ENCODE measurements around the gene LSM3. TPM values are rescaled to one million over a fixed set of nuclear protein-coding genes. Genes with fewer than 3 reads are reported as not detected.
A peak's percentile ranks its signal among the peaks of the same experiment; 100 is the strongest.

The LSM3 gene
- total RNA-seq, 5 donors from 2014 or later (not counting 1 experiment from before 2014, with no cell fraction given), result 6.7 to 8.4 (median 7.3) TPM

- peaks cover 0 to 2% of the 10 kb centered on the region in 2 experiments for H3K4me1 ChIP-seq (ENCODE audit: control insufficient read depth in 1 of 2, extremely low read depth in 1 of 2, insufficient read depth in 2 of 2, low read length in 2 of 2)
- H3K9me3 ChIP-seq, result no peaks in the 10 kb centered on the region
- peaks cover 33 to 94% of the 10 kb centered on the region in 2 donors for H3K36me3 ChIP-seq (ENCODE audit: control insufficient read depth in 2 of 2, extremely low read depth in 1 of 2, insufficient read depth in 1 of 2, low read length in 1 of 2)
- WGBS (ENCODE audit: insufficient coverage), result 100% methylated on average over 5 of the region's 6 CpGs
- Mint-ChIP-seq H3K27ac (no peak overlapping the region), H3K36me3 (peaks cover 66% of the 10 kb centered on the region), H3K4me3 (no peak overlapping the region), H3K9me3 (no peaks in the 10 kb centered on the region), H3K4me1 (peaks cover 13 to 17% (median 14%) of the 10 kb centered on the region in 3 donors), H3K27me3 (no peaks in the 10 kb centered on the region)
- no peak overlapping the region for H3K27ac ChIP-seq (ENCODE audit: low read length)
- ATAC-seq (replicated peaks in 1 of 4), result no peak
- no peaks in the 10 kb centered on the region for H3K27me3 ChIP-seq (replicated peaks in 1 of 2; ENCODE audit: control insufficient read depth in 2 of 2, extremely low read depth in 1 of 2, insufficient read depth in 2 of 2, low read length in 1 of 2)
- ChIA-PET POLR2A (no interaction called here), CTCF (no interaction called here)
- H3K4me3 ChIP-seq (ENCODE audit: control insufficient read depth in 1 of 2, extremely low read depth in 1 of 2, low read length in 1 of 2), result no peak overlapping the region
- DNase-seq, result no peak
These were observed 45.9 kb upstream of the LSM3 start for GRCh38 chr3:14132689-14133088.

- no peak for DNase-seq
- H3K27ac Mint-ChIP-seq, result peak overlapping the region in 1 of 2 donors; percentile 22
These were observed 45.3 kb upstream of the LSM3 start for GRCh38 chr3:14133188-14133800.

GRCh38 chr3:14133876-14134275 is 44.7 kb upstream of the LSM3 start:
- CTCF ChIA-PET, result no interaction called here
- DNase-seq (no peak), ATAC-seq (replicated peaks in 1 of 4) (no peak)
- WGBS (ENCODE audit: insufficient coverage), result 100% methylated on average over 4 of the region's 5 CpGs
- no peak overlapping the region for H3K27ac ChIP-seq (ENCODE audit: low read length)
- no peak overlapping the region for H3K4me3 ChIP-seq (ENCODE audit: control insufficient read depth in 1 of 2, extremely low read depth in 1 of 2, low read length in 1 of 2)
- Mint-ChIP-seq H3K27me3 (no peaks in the 10 kb centered on the region), H3K27ac (no peak overlapping the region), H3K36me3 (peaks cover 63% of the 10 kb centered on the region), H3K4me1 (peaks cover 2 to 9% (median 3%) of the 10 kb centered on the region in 3 donors), H3K4me3 (no peak overlapping the region), H3K9me3 (no peaks in the 10 kb centered on the region)
- H3K36me3 ChIP-seq (ENCODE audit: control insufficient read depth in 2 of 2, extremely low read depth in 1 of 2, insufficient read depth in 1 of 2, low read length in 1 of 2), result peaks cover 27 to 97% of the 10 kb centered on the region in 2 donors
- H3K9me3 ChIP-seq, result no peaks in the 10 kb centered on the region
- POLR2A ChIA-PET, result interaction anchor here (0.6 to 1.6 kb wide), 3 partner anchors 10 to 519 kb away, joined by 3 to 6 read pairs (median 4); no protein-coding TSS in a partner anchor
- no peaks in the 10 kb centered on the region for H3K4me1 ChIP-seq (ENCODE audit: control insufficient read depth in 1 of 2, extremely low read depth in 1 of 2, insufficient read depth in 2 of 2, low read length in 2 of 2)
- no peaks in the 10 kb centered on the region for H3K27me3 ChIP-seq (replicated peaks in 1 of 2; ENCODE audit: control insufficient read depth in 2 of 2, extremely low read depth in 1 of 2, insufficient read depth in 2 of 2, low read length in 1 of 2)

More at GRCh38 chr3:14133188-14133800, 45.3 kb upstream of the LSM3 start:
- no peak overlapping the region for H3K27ac ChIP-seq (ENCODE audit: low read length)
- no peak overlapping the region for H3K4me3 ChIP-seq (ENCODE audit: control insufficient read depth in 1 of 2, extremely low read depth in 1 of 2, low read length in 1 of 2)
- H3K9me3 ChIP-seq, result no peaks in the 10 kb centered on the region
- 100% methylated on average over 9 of the region's 10 CpGs for WGBS (ENCODE audit: insufficient coverage)
- H3K4me1 Mint-ChIP-seq, result peaks cover 7 to 14% (median 8%) of the 10 kb centered on the region in 3 donors
- H3K4me3 Mint-ChIP-seq, result no peak overlapping the region
- POLR2A ChIA-PET, result interaction anchor here in 1 of 2 donors (0.6 kb wide), 1 partner anchor 520 kb away, joined by 3 read pairs; no protein-coding TSS in a partner anchor
- CTCF ChIA-PET, result no interaction called here
- no peaks in the 10 kb centered on the region for H3K9me3 Mint-ChIP-seq
- no peaks in the 10 kb centered on the region for H3K27me3 ChIP-seq (replicated peaks in 1 of 2; ENCODE audit: control insufficient read depth in 2 of 2, extremely low read depth in 1 of 2, insufficient read depth in 2 of 2, low read length in 1 of 2)
- no peaks in the 10 kb centered on the region for H3K4me1 ChIP-seq (ENCODE audit: control insufficient read depth in 1 of 2, extremely low read depth in 1 of 2, insufficient read depth in 2 of 2, low read length in 2 of 2)
- H3K36me3 Mint-ChIP-seq, result peaks cover 66% of the 10 kb centered on the region
- H3K36me3 ChIP-seq (ENCODE audit: control insufficient read depth in 2 of 2, extremely low read depth in 1 of 2, insufficient read depth in 1 of 2, low read length in 1 of 2), result peaks cover 31 to 95% of the 10 kb centered on the region in 2 donors
- no peaks in the 10 kb centered on the region for H3K27me3 Mint-ChIP-seq
- ATAC-seq (replicated peaks in 1 of 4), result no peak

GRCh38 chr3:14134291-14134690 is 44.3 kb upstream of the LSM3 start:
- H3K4me1 Mint-ChIP-seq, result peaks cover 0 to 8% (median 3%) of the 10 kb centered on the region in 3 donors
- WGBS (ENCODE audit: insufficient coverage), result 95% methylated on average over 6 of the region's 6 CpGs
- ChIA-PET POLR2A (interaction anchor here (0.6 to 1.6 kb wide), 3 partner anchors 10 to 519 kb away, joined by 3 to 6 read pairs (median 4); no protein-coding TSS in a partner anchor), CTCF (no interaction called here)
- H3K9me3 Mint-ChIP-seq, result no peaks in the 10 kb centered on the region
- DNase-seq (no peak), ATAC-seq (replicated peaks in 1 of 4) (no peak)
- no peaks in the 10 kb centered on the region for H3K27me3 Mint-ChIP-seq
- H3K27ac ChIP-seq (ENCODE audit: low read length), result no peak overlapping the region
- H3K27me3 ChIP-seq (replicated peaks in 1 of 2; ENCODE audit: control insufficient read depth in 2 of 2, extremely low read depth in 1 of 2, insufficient read depth in 2 of 2, low read length in 1 of 2), result no peaks in the 10 kb centered on the region
- H3K4me3 Mint-ChIP-seq, result no peak overlapping the region
- no peaks in the 10 kb centered on the region for H3K9me3 ChIP-seq
- H3K36me3 ChIP-seq (ENCODE audit: control insufficient read depth in 2 of 2, extremely low read depth in 1 of 2, insufficient read depth in 1 of 2, low read length in 1 of 2), result peaks cover 26 to 97% of the 10 kb centered on the region in 2 donors
- no peaks in the 10 kb centered on the region for H3K4me1 ChIP-seq (ENCODE audit: control insufficient read depth in 1 of 2, extremely low read depth in 1 of 2, insufficient read depth in 2 of 2, low read length in 2 of 2)
- no peak overlapping the region for H3K4me3 ChIP-seq (ENCODE audit: control insufficient read depth in 1 of 2, extremely low read depth in 1 of 2, low read length in 1 of 2)
- no peak overlapping the region for H3K27ac Mint-ChIP-seq
- H3K36me3 Mint-ChIP-seq, result peaks cover 60% of the 10 kb centered on the region

- ChIA-PET CTCF (no interaction called here), POLR2A (no interaction called here)
- no peaks in the 10 kb centered on the region for H3K9me3 ChIP-seq
- Mint-ChIP-seq H3K4me3 (no peak overlapping the region), H3K27ac (no peak overlapping the region), H3K36me3 (peaks cover 59% of the 10 kb centered on the region), H3K27me3 (no peaks in the 10 kb centered on the region), H3K4me1 (peaks cover 0 to 10% (median 8%) of the 10 kb centered on the region in 3 donors), H3K9me3 (no peaks in the 10 kb centered on the region)
- ATAC-seq (replicated peaks in 1 of 4), result no peak
- DNase-seq, result no peak
- peaks cover 0 to 4% of the 10 kb centered on the region in 2 experiments for H3K4me1 ChIP-seq (ENCODE audit: control insufficient read depth in 1 of 2, extremely low read depth in 1 of 2, insufficient read depth in 2 of 2, low read length in 2 of 2)
- no peaks in the 10 kb centered on the region for H3K27me3 ChIP-seq (replicated peaks in 1 of 2; ENCODE audit: control insufficient read depth in 2 of 2, extremely low read depth in 1 of 2, insufficient read depth in 2 of 2, low read length in 1 of 2)
- H3K27ac ChIP-seq (ENCODE audit: low read length), result no peak overlapping the region
- WGBS (ENCODE audit: insufficient coverage), result 95% methylated on average over 8 of the region's 11 CpGs
- H3K36me3 ChIP-seq (ENCODE audit: control insufficient read depth in 2 of 2, extremely low read depth in 1 of 2, insufficient read depth in 1 of 2, low read length in 1 of 2), result peaks cover 24 to 98% of the 10 kb centered on the region in 2 donors
- no peak overlapping the region for H3K4me3 ChIP-seq (ENCODE audit: control insufficient read depth in 1 of 2, extremely low read depth in 1 of 2, low read length in 1 of 2)
These were observed 43.0 kb upstream of the LSM3 start for GRCh38 chr3:14135581-14135980.

GRCh38 chr3:14137004-14137403 is 41.6 kb upstream of the LSM3 start:
- Mint-ChIP-seq H3K36me3 (peaks cover 51% of the 10 kb centered on the region), H3K27ac (no peak overlapping the region), H3K27me3 (no peaks in the 10 kb centered on the region), H3K4me3 (no peak overlapping the region), H3K4me1 (peaks cover 9 to 24% (median 22%) of the 10 kb centered on the region in 3 donors), H3K9me3 (no peaks in the 10 kb centered on the region)
- ChIA-PET CTCF (interaction anchor here in 1 of 2 donors (0.7 kb wide), 1 partner anchor 785 kb away, joined by 3 read pairs; no protein-coding TSS in a partner anchor), POLR2A (no interaction called here)
- ATAC-seq (replicated peaks in 1 of 4), result no peak
- no peak for DNase-seq
- Histone ChIP-seq H3K27ac (ENCODE audit: low read length) (no peak overlapping the region), H3K36me3 (ENCODE audit: control insufficient read depth in 2 of 2, extremely low read depth in 1 of 2, insufficient read depth in 1 of 2, low read length in 1 of 2) (peaks cover 21 to 95% of the 10 kb centered on the region in 2 donors), H3K4me1 (ENCODE audit: control insufficient read depth in 1 of 2, extremely low read depth in 1 of 2, insufficient read depth in 2 of 2, low read length in 2 of 2) (peaks cover 3 to 18% of the 10 kb centered on the region in 2 experiments), H3K9me3 (no peaks in the 10 kb centered on the region), H3K27me3 (replicated peaks in 1 of 2; ENCODE audit: control insufficient read depth in 2 of 2, extremely low read depth in 1 of 2, insufficient read depth in 2 of 2, low read length in 1 of 2) (no peaks in the 10 kb centered on the region), H3K4me3 (ENCODE audit: control insufficient read depth in 1 of 2, extremely low read depth in 1 of 2, low read length in 1 of 2) (no peak overlapping the region)
- 100% methylated on average over 2 of the region's 3 CpGs for WGBS (ENCODE audit: insufficient coverage)
